GM04503 (cell line): ENCODE data around the gene OR1K1.
"Not testable (repeated sequence)": the region's sequence is repeated elsewhere in the genome, so short reads cannot be mapped to it uniquely, and the experiment has no call there.

ENCODE experiments used
- DNase-seq: peaks from one replicate; pipeline ENCODE4 v3.0.0-alpha.2; 2012; ENCODE audit warnings: low read depth

The OR1K1 gene

GRCh38 chr9:122812736-122813135, 12.8 kb downstream of the OR1K1 start:
- no peak for DNase-seq

GRCh38 chr9:122814545-122814944, 14.6 kb downstream of the OR1K1 start:
- DNase-seq = no peak

GRCh38 chr9:122815544-122815943, 15.6 kb downstream of the OR1K1 start:
- DNase-seq = no peak

GRCh38 chr9:122816163-122816867, 16.4 kb downstream of the OR1K1 start:
- no peak for DNase-seq

- DNase-seq = no peak
Measured at GRCh38 chr9:122819326-122819725, 19.4 kb downstream of the OR1K1 start.

GRCh38 chr9:122819791-122820489, 20.0 kb downstream of the OR1K1 start:
- DNase-seq = no peak

GRCh38 chr9:122820490-122820845, 20.5 kb downstream of the OR1K1 start:
- no peak for DNase-seq

- DNase-seq = no peak
Measured at GRCh38 chr9:122821278-122821943, 21.5 kb downstream of the OR1K1 start.

- no peak for DNase-seq
Measured at GRCh38 chr9:122822056-122822455, 22.1 kb downstream of the OR1K1 start.

GRCh38 chr9:122822938-122823337, 23.0 kb downstream of the OR1K1 start:
- no peak for DNase-seq

GRCh38 chr9:122827761-122828093, 27.8 kb downstream of the OR1K1 start:
- no peak for DNase-seq

- DNase-seq = not testable (repeated sequence)
Measured at GRCh38 chr9:122828965-122829284, 29.0 kb downstream of the OR1K1 start.

- DNase-seq = no peak
Measured at GRCh38 chr9:122832194-122832593, 32.3 kb downstream of the OR1K1 start.

GRCh38 chr9:122835313-122835731, 35.4 kb downstream of the OR1K1 start:
- DNase-seq = no peak

- DNase-seq = no peak
Measured at GRCh38 chr9:122837266-122837850, 37.4 kb downstream of the OR1K1 start.

- not testable (repeated sequence) for DNase-seq
Measured at GRCh38 chr9:122838441-122838840, 38.5 kb downstream of the OR1K1 start.

- DNase-seq = no peak
Measured at GRCh38 chr9:122841501-122841900, 41.6 kb downstream of the OR1K1 start.

- DNase-seq = no peak
Measured at GRCh38 chr9:122844137-122844536, 44.2 kb downstream of the OR1K1 start.

GRCh38 chr9:122845116-122845515, 45.2 kb downstream of the OR1K1 start:
- DNase-seq = no peak

- no peak for DNase-seq
Measured at GRCh38 chr9:122846371-122846940, 46.5 kb downstream of the OR1K1 start.

GRCh38 chr9:122848256-122848943, 48.5 kb downstream of the OR1K1 start:
- no peak for DNase-seq
